Activated B cell treated with CpG ODN at 0.5 μM for 24 hours (primary cell): ENCODE data around the gene S100A6. TPM values are rescaled to one million over a fixed set of nuclear protein-coding genes. Genes with fewer than 3 reads are reported as not detected.

Source experiments
- ATAC-seq: fragments of 200-7000 bp; cut with Tn5 transposase; one replicate; pipeline ENCODE4 v1.10.0; 2021; ENCODE audit warnings: low read depth, mild to moderate bottlenecking, moderate library complexity
- CTCF ChIA-PET: fragments of 350-600 bp; sonication (Branson Sonifier 250); formaldehyde crosslinking; loops from one replicate; lab custom pipeline; 2021; ENCODE audit warnings: antibody characterized with exemption; lab: Charles Lee
- POLR2A ChIA-PET: fragments of 350-600 bp; sonication (Branson Sonifier 250); formaldehyde crosslinking; loops from one replicate; lab custom pipeline; 2021; ENCODE audit warnings: antibody characterized with exemption; lab: Charles Lee
- DNase-seq: peaks from one replicate; pipeline ENCODE4 v3.0.0; 2022
- H3K27ac Mint-ChIP-seq: one replicate; pipeline ENCODE4 v1.8.0; 2020; ENCODE audit warnings: mixed read lengths
- H3K27me3 Mint-ChIP-seq: one replicate; pipeline ENCODE4 v1.8.0; 2021; ENCODE audit warnings: mixed read lengths
- H3K36me3 Mint-ChIP-seq: one replicate; pipeline ENCODE4 v1.8.0; 2021; ENCODE audit warnings: low read depth, mixed read lengths
- H3K4me1 Mint-ChIP-seq: one replicate; pipeline ENCODE4 v1.8.0; 2021; ENCODE audit warnings: mixed read lengths
- H3K4me3 Mint-ChIP-seq: one replicate; pipeline ENCODE4 v1.8.0; 2020; ENCODE audit warnings: mild to moderate bottlenecking, mixed read lengths
- H3K9me3 Mint-ChIP-seq: one replicate; pipeline ENCODE4 v1.8.0; 2020; ENCODE audit warnings: mixed read lengths
- CTCF ChIP-seq: fragments of 200-600 bp; IDR thresholded peaks from one replicate; pipeline ENCODE4 v1.8.0; 2022; ENCODE audit warnings: antibody characterized with exemption, mild to moderate bottlenecking
- intact Hi-C: fragments of 100-400 bp; cut with micrococcal nuclease; formaldehyde crosslinking; loops from one replicate; pipeline ENCODE4 v1.15.1; 2024
- total RNA-seq: library from RNA; stranded (reverse); gene quantifications from 2 replicates; pipeline ENCODE4 v1.2.3, GENCODE V29; 2022

The S100A6 gene
- total RNA-seq, 1 donor from 2014 or later: 166 TPM

GRCh38 chr1:153485863-153486262, 49.9 kb downstream of the S100A6 start:
- Mint-ChIP-seq H3K36me3 (no peaks in the 10 kb centered on the region), H3K4me3 (no peak overlapping the region), H3K9me3 (no peaks in the 10 kb centered on the region), H3K4me1 (no peaks in the 10 kb centered on the region), H3K27me3 (peaks cover 45% of the 10 kb centered on the region), H3K27ac (no peak overlapping the region)
- no peak for TF ChIP-seq CTCF
- ChIA-PET POLR2A (no interaction called here), CTCF (interaction anchor here (1.2 kb wide), 2 partner anchors 8 to 9 kb away, joined by 3 to 5 read pairs; no protein-coding TSS in a partner anchor)
- intact Hi-C loops: no loop called here
- ATAC-seq (no peak), DNase-seq (no peak)

Other genes with a start within 250 kb of the S100A6 start
- gene PGLYRP3, start 223.0 kb downstream of the S100A6 start, total RNA-seq: not detected in 2 replicates
- gene PGLYRP4, start 187.2 kb downstream of the S100A6 start, total RNA-seq: not detected in 2 replicates
- 2.6 and 4.0 TPM in 2 replicates for gene S100A9, start 178.1 kb downstream of the S100A6 start, total RNA-seq
- 0.61 TPM in 1 of 2 replicates, not detected in the other for gene S100A12, start 160.4 kb downstream of the S100A6 start, total RNA-seq
- 0.93 TPM in 1 of 2 replicates, not detected in the other for gene S100A8, start 144.9 kb downstream of the S100A6 start, total RNA-seq
- gene S100A7A, start 119.5 kb downstream of the S100A6 start, total RNA-seq: not detected in 2 replicates
- gene S100A7, start 75.3 kb downstream of the S100A6 start, total RNA-seq: not detected in 2 replicates
- 0.51 TPM in 1 of 2 replicates, not detected in the other for gene S100A5, start 4.9 kb upstream of the S100A6 start, total RNA-seq
- gene S100A4, start 9.8 kb upstream of the S100A6 start, total RNA-seq: 315 and 398 TPM in 2 replicates
- not detected in 2 replicates for gene S100A3, start 13.3 kb upstream of the S100A6 start, total RNA-seq
- gene S100A2, start 29.9 kb upstream of the S100A6 start, total RNA-seq: 2.0 and 4.4 TPM in 2 replicates
- not detected in 2 replicates for gene S100A16, start 77.1 kb upstream of the S100A6 start, total RNA-seq
- gene S100A14, start 80.3 kb upstream of the S100A6 start, total RNA-seq: not detected in 2 replicates
- gene S100A13, start 91.5 kb upstream of the S100A6 start, total RNA-seq: 16.2 and 17.6 TPM in 2 replicates
- 0.31 and 0.69 TPM in 2 replicates for gene S100A1, start 92.4 kb upstream of the S100A6 start, total RNA-seq
- gene CHTOP, start 98.1 kb upstream of the S100A6 start, total RNA-seq: 140 and 148 TPM in 2 replicates
- gene SNAPIN, start 122.7 kb upstream of the S100A6 start, total RNA-seq: 50.4 and 51.5 TPM in 2 replicates
- gene ILF2, start 135.0 kb upstream of the S100A6 start, total RNA-seq: 182 and 191 TPM in 2 replicates
- 0.59 and 0.82 TPM in 2 replicates for gene NPR1, start 142.7 kb upstream of the S100A6 start, total RNA-seq
- gene INTS3, start 192.1 kb upstream of the S100A6 start, total RNA-seq: 81.1 and 88.6 TPM in 2 replicates
- 7.8 and 12.6 TPM in 2 replicates for gene SLC27A3, start 239.4 kb upstream of the S100A6 start, total RNA-seq